Activated CD4-positive, alpha-beta memory T cell treated with anti-CD3 and anti-CD28 coated beads for 36 hours (primary cell): ENCODE measurements around the gene IGF2BP3. TPM values are rescaled to one million over a fixed set of nuclear protein-coding genes. Genes with fewer than 3 reads are reported as not detected.
"Not testable (repeated sequence)": the region's sequence is repeated elsewhere in the genome, so short reads cannot be mapped to it uniquely, and the experiment has no call there.

Source experiments
- CTCF ChIA-PET: fragments of 350-600 bp; sonication (Branson Sonifier 250); formaldehyde crosslinking; loops from one replicate; lab custom pipeline; 2021; ENCODE audit warnings: antibody characterized with exemption, inconsistent platforms; lab: Charles Lee
- POLR2A ChIA-PET: fragments of 350-600 bp; sonication (Branson Sonifier 250); formaldehyde crosslinking; loops from one replicate; lab custom pipeline; 2021; ENCODE audit warnings: antibody characterized with exemption; lab: Charles Lee
- DNase-seq: peaks from one replicate; pipeline ENCODE4 v3.0.0-alpha.2; 2020
- H3K27ac Mint-ChIP-seq: one replicate; pipeline ENCODE4 v1.8.0; 2021; ENCODE audit warnings: mixed read lengths
- H3K27me3 Mint-ChIP-seq: one replicate; pipeline ENCODE4 v1.8.0; 2021; ENCODE audit warnings: mixed read lengths
- H3K36me3 Mint-ChIP-seq: one replicate; pipeline ENCODE4 v1.8.0; 2021; ENCODE audit warnings: mixed read lengths
- H3K4me1 Mint-ChIP-seq: one replicate; pipeline ENCODE4 v1.8.0; 2021; ENCODE audit warnings: low read depth, mixed read lengths
- H3K4me3 Mint-ChIP-seq: one replicate; pipeline ENCODE4 v1.8.0; 2021; ENCODE audit warnings: mild to moderate bottlenecking, mixed read lengths
- H3K9me3 Mint-ChIP-seq: one replicate; pipeline ENCODE4 v1.8.0; 2021; ENCODE audit warnings: mixed read lengths
- intact Hi-C: fragments of 100-400 bp; cut with micrococcal nuclease; formaldehyde crosslinking; loops from one replicate; pipeline ENCODE4 v1.15.1; 2023
- total RNA-seq, 2 experiments: library from RNA; stranded (reverse); gene quantifications; one replicate each; pipeline ENCODE4 v1.2.3, GENCODE V29; 2021

Gene IGF2BP3
- total RNA-seq, 2 experiments from 2014 or later: 0.19 to 0.24 TPM

GRCh38 chr7:23419160-23419559 lies 51.1 kb downstream of the IGF2BP3 start:
- Mint-ChIP-seq H3K27ac (no peak overlapping the region), H3K9me3 (no peaks in the 10 kb centered on the region), H3K36me3 (no peaks in the 10 kb centered on the region), H3K4me1 (peaks cover 5% of the 10 kb centered on the region), H3K27me3 (peaks cover 7% of the 10 kb centered on the region), H3K4me3 (no peak overlapping the region)
- ChIA-PET CTCF (interaction anchor here (1.6 to 2.5 kb wide), 2 partner anchors 146 kb away, joined by 3 to 11 read pairs; no protein-coding TSS in a partner anchor), POLR2A (no interaction called here)
- no peak for DNase-seq
- intact Hi-C loops: no loop called here

- DNase-seq: no peak
- Mint-ChIP-seq H3K4me3 (no peak overlapping the region), H3K27me3 (peaks cover 11% of the 10 kb centered on the region), H3K9me3 (no peaks in the 10 kb centered on the region), H3K4me1 (peaks cover 5% of the 10 kb centered on the region), H3K36me3 (no peaks in the 10 kb centered on the region), H3K27ac (no peak overlapping the region)
- ChIA-PET CTCF (interaction anchor here (0.5 to 1.6 kb wide), 2 partner anchors 24 to 144 kb away, joined by 3 read pairs; no protein-coding TSS in a partner anchor), POLR2A (no interaction called here)
- intact Hi-C loops: no loop called here
Observed at GRCh38 chr7:23418046-23418445, 52.2 kb downstream of the IGF2BP3 start.

- H3K27ac Mint-ChIP-seq: no peak overlapping the region
- no peak for DNase-seq
- peaks cover 16% of the 10 kb centered on the region for H3K27me3 Mint-ChIP-seq
- no peak overlapping the region for H3K4me3 Mint-ChIP-seq
- intact Hi-C loops: no loop called here
- H3K36me3 Mint-ChIP-seq: no peaks in the 10 kb centered on the region
- H3K4me1 Mint-ChIP-seq: peaks cover 3% of the 10 kb centered on the region
- no peaks in the 10 kb centered on the region for H3K9me3 Mint-ChIP-seq
- POLR2A ChIA-PET: no interaction called here
- CTCF ChIA-PET: no interaction called here
Observed at GRCh38 chr7:23415198-23415597, 55.1 kb downstream of the IGF2BP3 start.

- no peak overlapping the region for H3K27ac Mint-ChIP-seq
- DNase-seq: no peak
- peaks cover 16% of the 10 kb centered on the region for H3K27me3 Mint-ChIP-seq
- H3K4me1 Mint-ChIP-seq: peaks cover 8% of the 10 kb centered on the region
- peaks cover 2% of the 10 kb centered on the region for H3K9me3 Mint-ChIP-seq
- intact Hi-C loops: no loop called here
- ChIA-PET CTCF (interaction anchor here (0.6 kb wide), 2 partner anchors 20 to 133 kb away, joined by 3 to 4 read pairs; no protein-coding TSS in a partner anchor), POLR2A (interaction anchor here (0.6 kb wide), 1 partner anchor 46 kb away, joined by 3 read pairs; no protein-coding TSS in a partner anchor)
- no peak overlapping the region for H3K4me3 Mint-ChIP-seq
- no peaks in the 10 kb centered on the region for H3K36me3 Mint-ChIP-seq
Observed at GRCh38 chr7:23410446-23411183, 59.7 kb downstream of the IGF2BP3 start.

- POLR2A ChIA-PET: interaction anchor here (0.6 kb wide), 1 partner anchor 141 kb away, joined by 5 read pairs; no protein-coding TSS in a partner anchor
- H3K4me1 Mint-ChIP-seq: peaks cover 27% of the 10 kb centered on the region
- H3K4me3 Mint-ChIP-seq, intact Hi-C loops, CTCF ChIA-PET, H3K27me3 Mint-ChIP-seq, H3K36me3 Mint-ChIP-seq, DNase-seq, H3K9me3 Mint-ChIP-seq: not testable (repeated sequence)
- peak overlapping the region; percentile 28 for H3K27ac Mint-ChIP-seq
Observed at GRCh38 chr7:23406564-23406963, 63.7 kb downstream of the IGF2BP3 start.

- H3K36me3 Mint-ChIP-seq: no peaks in the 10 kb centered on the region
- peak overlapping the region; percentile 90 for H3K27ac Mint-ChIP-seq
- intact Hi-C loops: loop anchor here (1.0 kb wide), 2 partner anchors 14 to 48 kb away; no protein-coding TSS in a partner anchor
- H3K4me3 Mint-ChIP-seq: peak overlapping the region; percentile 0
- no peak for DNase-seq
- POLR2A ChIA-PET: no interaction called here
- peaks cover 30% of the 10 kb centered on the region for H3K4me1 Mint-ChIP-seq
- CTCF ChIA-PET: no interaction called here
- peaks cover 2% of the 10 kb centered on the region for H3K9me3 Mint-ChIP-seq
- H3K27me3 Mint-ChIP-seq: peaks cover 5% of the 10 kb centered on the region
Observed at GRCh38 chr7:23405240-23405618, 65.1 kb downstream of the IGF2BP3 start.

- Mint-ChIP-seq H3K4me1 (peaks cover 31% of the 10 kb centered on the region), H3K27ac (peak overlapping the region; percentile 90), H3K9me3 (peaks cover 2% of the 10 kb centered on the region), H3K36me3 (no peaks in the 10 kb centered on the region), H3K4me3 (peak overlapping the region; percentile 0), H3K27me3 (peaks cover 5% of the 10 kb centered on the region)
- peak; percentile 51 for DNase-seq
- POLR2A ChIA-PET: interaction anchor here (0.6 to 0.9 kb wide), 3 partner anchors 13 to 127 kb away, joined by 3 to 7 read pairs (median 3); no protein-coding TSS in a partner anchor
- CTCF ChIA-PET: interaction anchor here (0.8 kb wide), 1 partner anchor 31 kb away, joined by 3 read pairs; no protein-coding TSS in a partner anchor
- intact Hi-C loops: loop anchor here (1.0 kb wide), 5 partner anchors 13 to 191 kb away; no protein-coding TSS in a partner anchor
Observed at GRCh38 chr7:23404546-23405239, 65.6 kb downstream of the IGF2BP3 start.

GRCh38 chr7:23403970-23404369 lies 66.3 kb downstream of the IGF2BP3 start:
- CTCF ChIA-PET: interaction anchor here (0.8 kb wide), 1 partner anchor 30 kb away, joined by 3 read pairs; no protein-coding TSS in a partner anchor
- Mint-ChIP-seq H3K27ac (peak overlapping the region; percentile 90), H3K9me3 (peaks cover 2% of the 10 kb centered on the region), H3K4me3 (no peak overlapping the region), H3K4me1 (peaks cover 31% of the 10 kb centered on the region), H3K27me3 (peaks cover 5% of the 10 kb centered on the region), H3K36me3 (no peaks in the 10 kb centered on the region)
- POLR2A ChIA-PET: interaction anchor here (0.6 to 0.9 kb wide), 3 partner anchors 12 to 127 kb away, joined by 3 to 7 read pairs (median 3); no protein-coding TSS in a partner anchor
- intact Hi-C loops: loop anchor here (1.0 kb wide), 3 partner anchors 27 to 191 kb away; no protein-coding TSS in a partner anchor
- peak; percentile 38 for DNase-seq

GRCh38 chr7:23398090-23398489 lies 72.2 kb downstream of the IGF2BP3 start:
- H3K4me3 Mint-ChIP-seq, H3K27ac Mint-ChIP-seq, CTCF ChIA-PET, H3K36me3 Mint-ChIP-seq, intact Hi-C loops, POLR2A ChIA-PET, H3K4me1 Mint-ChIP-seq, DNase-seq, H3K9me3 Mint-ChIP-seq: not testable (repeated sequence)
- peaks cover 13% of the 10 kb centered on the region for H3K27me3 Mint-ChIP-seq

- H3K27me3 Mint-ChIP-seq: peaks cover 11% of the 10 kb centered on the region
Observed at GRCh38 chr7:23397241-23397640, 73.0 kb downstream of the IGF2BP3 start.

GRCh38 chr7:23396222-23397015 lies 73.9 kb downstream of the IGF2BP3 start:
- DNase-seq: no peak
- Mint-ChIP-seq H3K9me3 (no peaks in the 10 kb centered on the region), H3K27ac (no peak overlapping the region), H3K36me3 (no peaks in the 10 kb centered on the region), H3K4me1 (peaks cover 15% of the 10 kb centered on the region), H3K4me3 (no peak overlapping the region), H3K27me3 (peaks cover 11% of the 10 kb centered on the region)
- intact Hi-C loops: no loop called here
- ChIA-PET CTCF (interaction anchor here (1.4 kb wide), 1 partner anchor 16 kb away, joined by 3 read pairs; no protein-coding TSS in a partner anchor), POLR2A (no interaction called here)

More at GRCh38 chr7:23397241-23397640, 73.0 kb downstream of the IGF2BP3 start:
- no peak for DNase-seq
- ChIA-PET POLR2A (no interaction called here), CTCF (no interaction called here)
- H3K9me3 Mint-ChIP-seq: no peaks in the 10 kb centered on the region
- H3K27ac Mint-ChIP-seq: no peak overlapping the region
- intact Hi-C loops: no loop called here
- H3K36me3 Mint-ChIP-seq: no peaks in the 10 kb centered on the region
- H3K4me1 Mint-ChIP-seq: peaks cover 7% of the 10 kb centered on the region
- H3K4me3 Mint-ChIP-seq: no peak overlapping the region
